Naive B cell (primary cell): Measurements from ENCODE around the gene SLC1A7. TPM values are rescaled to one million over a fixed set of nuclear protein-coding genes. Genes with fewer than 3 reads are reported as not detected.

ENCODE experiments used
- ATAC-seq, 2 donors: fragments of 150-1000 bp; cut with Tn5 transposase; 2 replicates each; pipeline ENCODE4 v1.10.0; 2021; ENCODE audit warnings: low read depth in 2 of 2, mild to moderate bottlenecking in 2 of 2, moderate library complexity in 2 of 2
- DNase-seq: peaks from one replicate; pipeline ENCODE4 v3.0.0; 2022
- H3K27ac Mint-ChIP-seq, 6 donors: one replicate each; pipeline ENCODE4 v1.8.0; 2020 to 2022; ENCODE audit warnings: mild to moderate bottlenecking in 6 of 6, mixed read lengths in 6 of 6, moderate library complexity in 5 of 6, inconsistent platforms in 2 of 6
- H3K27me3 Mint-ChIP-seq, 3 donors: one replicate each; pipeline ENCODE4 v1.8.0; 2021 to 2022; ENCODE audit warnings: mixed read lengths in 3 of 3, mild to moderate bottlenecking in 1 of 3
- H3K36me3 Mint-ChIP-seq, 2 donors: one replicate each; pipeline ENCODE4 v1.8.0; 2020 to 2022; ENCODE audit warnings: mixed read lengths in 2 of 2, inconsistent platforms in 1 of 2, mild to moderate bottlenecking in 1 of 2
- H3K4me1 Mint-ChIP-seq, 3 donors: one replicate each; pipeline ENCODE4 v1.8.0; 2020 to 2022; ENCODE audit warnings: mixed read lengths in 3 of 3, inconsistent platforms in 1 of 3, mild to moderate bottlenecking in 1 of 3, moderate library complexity in 1 of 3
- H3K4me3 Mint-ChIP-seq, 8 donors: one replicate each; pipeline ENCODE4 v1.8.0; 2020 to 2022; ENCODE audit warnings: mild to moderate bottlenecking in 8 of 8, mixed read lengths in 8 of 8, moderate library complexity in 8 of 8, inconsistent platforms in 2 of 8
- H3K9me3 Mint-ChIP-seq, 7 donors: one replicate each; pipeline ENCODE4 v1.8.0; 2020 to 2022; ENCODE audit warnings: mixed read lengths in 7 of 7, mild to moderate bottlenecking in 5 of 7, inconsistent platforms in 2 of 7, moderate library complexity in 1 of 7
- polyA plus RNA-seq, 6 donors: library from polyadenylated mRNA; unstranded; fragments of 300-500 nt; fragmentation: Illumina TruSeq; gene quantifications; one replicate each; pipeline ENCODE4 v1.2.3, GENCODE V29; 2021; ENCODE audit warnings: low read depth in 6 of 6

Gene SLC1A7
- polyA plus RNA-seq, 6 donors from 2014 or later, result not detected

- Mint-ChIP-seq H3K27me3 (peaks cover 21 to 40% (median 33%) of the 10 kb centered on the region in 3 donors), H3K4me1 (peaks cover 11 to 15% (median 13%) of the 10 kb centered on the region in 3 donors), H3K27ac (peak overlapping the region in 2 of 6 donors; percentile 2 to 62), H3K4me3 (no peak overlapping the region), H3K36me3 (peaks cover 0 to 5% of the 10 kb centered on the region in 2 donors), H3K9me3 (no peaks in the 10 kb centered on the region)
- ATAC-seq (no peak), DNase-seq (no peak)
These were observed 32.8 kb upstream of the SLC1A7 start for GRCh38 chr1:53174971-53175913.

- DNase-seq, result peak; percentile 50
- ATAC-seq, result peak; percentile 100
- Mint-ChIP-seq H3K4me3 (peak overlapping the region in 1 of 8 donors; percentile 37), H3K4me1 (peaks cover 11 to 15% (median 13%) of the 10 kb centered on the region in 3 donors), H3K27me3 (peaks cover 13 to 22% (median 21%) of the 10 kb centered on the region in 3 donors), H3K9me3 (no peaks in the 10 kb centered on the region), H3K27ac (peak overlapping the region; percentile 44 to 86 (median 68)), H3K36me3 (peaks cover 0 to 4% of the 10 kb centered on the region in 2 donors)
These were observed 30.1 kb upstream of the SLC1A7 start for GRCh38 chr1:53172426-53173128.

DNA sequence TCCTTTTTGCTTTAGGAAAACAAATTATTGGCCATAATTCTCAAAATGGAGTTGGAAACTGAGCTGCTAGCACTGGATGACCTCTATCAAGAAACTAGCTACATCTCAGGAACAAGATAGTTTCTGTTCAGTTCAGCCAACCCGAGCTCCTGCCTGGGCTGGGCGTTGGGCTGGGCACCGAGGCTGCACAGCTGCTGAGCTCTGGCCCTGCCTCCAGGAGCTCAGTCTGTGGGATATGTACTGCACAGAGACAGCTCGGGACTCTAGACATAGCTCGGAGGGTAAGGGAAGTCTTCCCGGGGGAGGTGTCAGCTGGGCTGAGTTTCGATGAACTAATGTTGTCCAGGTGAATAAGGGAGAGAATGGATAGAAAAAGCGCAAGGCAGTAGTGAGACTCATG lies 24.5 kb upstream of the SLC1A7 start:
- no peak for ATAC-seq
- DNase-seq, result no peak
- no peaks in the 10 kb centered on the region for H3K36me3 Mint-ChIP-seq
- H3K9me3 Mint-ChIP-seq, result no peaks in the 10 kb centered on the region
- H3K27me3 Mint-ChIP-seq, result peaks cover 30 to 38% (median 32%) of the 10 kb centered on the region in 3 donors
- no peak overlapping the region for H3K4me3 Mint-ChIP-seq
- no peaks in the 10 kb centered on the region for H3K4me1 Mint-ChIP-seq
- H3K27ac Mint-ChIP-seq, result no peak overlapping the region

GRCh38 chr1:53166366-53166765 lies 23.9 kb upstream of the SLC1A7 start:
- no peak for DNase-seq
- ATAC-seq, result no peak
- H3K4me3 Mint-ChIP-seq, result peak overlapping the region in 1 of 8 donors; percentile 29
- no peaks in the 10 kb centered on the region for H3K4me1 Mint-ChIP-seq
- H3K9me3 Mint-ChIP-seq, result no peaks in the 10 kb centered on the region
- H3K27me3 Mint-ChIP-seq, result peaks cover 30 to 39% (median 32%) of the 10 kb centered on the region in 3 donors
- H3K36me3 Mint-ChIP-seq, result no peaks in the 10 kb centered on the region
- H3K27ac Mint-ChIP-seq, result no peak overlapping the region

- H3K4me3 Mint-ChIP-seq, result peak overlapping the region in 1 of 8 donors; percentile 47
- H3K4me1 Mint-ChIP-seq, result no peaks in the 10 kb centered on the region
- H3K27me3 Mint-ChIP-seq, result peaks cover 30 to 39% (median 32%) of the 10 kb centered on the region in 3 donors
- ATAC-seq (no peak), DNase-seq (no peak)
- no peak overlapping the region for H3K27ac Mint-ChIP-seq
- no peaks in the 10 kb centered on the region for H3K36me3 Mint-ChIP-seq
- H3K9me3 Mint-ChIP-seq, result no peaks in the 10 kb centered on the region
These were observed 23.0 kb upstream of the SLC1A7 start for GRCh38 chr1:53165408-53165961.

GRCh38 chr1:53163291-53163768 lies 20.9 kb upstream of the SLC1A7 start:
- Mint-ChIP-seq H3K4me3 (peak overlapping the region in 1 of 8 donors; percentile 23), H3K9me3 (no peaks in the 10 kb centered on the region), H3K4me1 (no peaks in the 10 kb centered on the region), H3K27ac (no peak overlapping the region), H3K36me3 (no peaks in the 10 kb centered on the region), H3K27me3 (peaks cover 32 to 39% (median 39%) of the 10 kb centered on the region in 3 donors)
- no peak for ATAC-seq
- DNase-seq, result no peak

GRCh38 chr1:53162621-53163020 lies 20.2 kb upstream of the SLC1A7 start:
- no peak overlapping the region for H3K4me3 Mint-ChIP-seq
- H3K36me3 Mint-ChIP-seq, result no peaks in the 10 kb centered on the region

GRCh38 chr1:53160924-53161378 lies 18.5 kb upstream of the SLC1A7 start:
- DNase-seq (no peak), ATAC-seq (no peak)
- Mint-ChIP-seq H3K27me3 (peaks cover 31 to 46% (median 31%) of the 10 kb centered on the region in 3 donors), H3K9me3 (no peaks in the 10 kb centered on the region), H3K36me3 (no peaks in the 10 kb centered on the region), H3K4me3 (no peak overlapping the region), H3K27ac (no peak overlapping the region), H3K4me1 (no peaks in the 10 kb centered on the region)

More at GRCh38 chr1:53162621-53163020, 20.2 kb upstream of the SLC1A7 start:
- H3K4me1 Mint-ChIP-seq, result no peaks in the 10 kb centered on the region
- ATAC-seq, result no peak
- H3K27me3 Mint-ChIP-seq, result peaks cover 32 to 45% (median 39%) of the 10 kb centered on the region in 3 donors
- no peak for DNase-seq
- H3K9me3 Mint-ChIP-seq, result no peaks in the 10 kb centered on the region
- no peak overlapping the region for H3K27ac Mint-ChIP-seq

GRCh38 chr1:53158900-53159299 lies 16.5 kb upstream of the SLC1A7 start:
- Mint-ChIP-seq H3K36me3 (no peaks in the 10 kb centered on the region), H3K27me3 (peaks cover 19 to 26% (median 24%) of the 10 kb centered on the region in 3 donors), H3K9me3 (no peaks in the 10 kb centered on the region), H3K27ac (no peak overlapping the region), H3K4me1 (no peaks in the 10 kb centered on the region), H3K4me3 (no peak overlapping the region)
- DNase-seq, result no peak
- no peak for ATAC-seq

GRCh38 chr1:53156783-53157182 lies 14.3 kb upstream of the SLC1A7 start:
- DNase-seq (no peak), ATAC-seq (no peak)
- H3K4me1 Mint-ChIP-seq, result no peaks in the 10 kb centered on the region
- H3K27ac Mint-ChIP-seq, result no peak overlapping the region
- peaks cover 13 to 17% (median 14%) of the 10 kb centered on the region in 3 donors for H3K27me3 Mint-ChIP-seq
- no peaks in the 10 kb centered on the region for H3K9me3 Mint-ChIP-seq
- no peak overlapping the region for H3K4me3 Mint-ChIP-seq
- H3K36me3 Mint-ChIP-seq, result no peaks in the 10 kb centered on the region

DNA sequence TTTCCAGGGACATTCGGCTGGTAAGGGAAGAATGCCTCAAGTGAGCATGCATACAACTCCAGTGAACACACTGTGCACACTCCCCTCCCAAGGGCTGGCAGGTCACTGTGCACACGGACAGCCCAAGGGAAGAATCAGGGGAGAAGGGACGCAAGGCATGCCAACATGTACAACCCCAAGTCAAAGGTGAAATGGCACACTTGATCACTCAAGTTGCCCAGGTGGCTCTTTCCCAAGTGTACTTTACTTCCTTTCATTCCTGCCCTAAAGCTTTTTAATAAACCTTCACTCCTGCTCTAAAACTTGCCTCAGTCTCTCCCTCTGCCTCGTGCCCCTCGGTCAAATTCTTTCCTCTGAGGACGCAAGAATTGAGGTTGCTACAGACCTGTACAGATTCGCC lies 13.5 kb upstream of the SLC1A7 start:
- Mint-ChIP-seq H3K9me3 (no peaks in the 10 kb centered on the region), H3K27me3 (peaks cover 13 to 18% (median 14%) of the 10 kb centered on the region in 3 donors), H3K27ac (no peak overlapping the region), H3K4me1 (no peaks in the 10 kb centered on the region), H3K36me3 (no peaks in the 10 kb centered on the region), H3K4me3 (no peak overlapping the region)
- ATAC-seq (no peak), DNase-seq (no peak)

- DNase-seq, result no peak
- ATAC-seq, result no peak
- no peaks in the 10 kb centered on the region for H3K36me3 Mint-ChIP-seq
- H3K27me3 Mint-ChIP-seq, result peaks cover 13 to 22% (median 14%) of the 10 kb centered on the region in 3 donors
- H3K9me3 Mint-ChIP-seq, result no peaks in the 10 kb centered on the region
- no peak overlapping the region for H3K27ac Mint-ChIP-seq
- H3K4me1 Mint-ChIP-seq, result no peaks in the 10 kb centered on the region
- no peak overlapping the region for H3K4me3 Mint-ChIP-seq
These were observed 13.1 kb upstream of the SLC1A7 start for GRCh38 chr1:53155534-53155933.

- Mint-ChIP-seq H3K36me3 (no peaks in the 10 kb centered on the region), H3K4me1 (no peaks in the 10 kb centered on the region), H3K4me3 (no peak overlapping the region), H3K27me3 (peaks cover 13 to 23% (median 14%) of the 10 kb centered on the region in 3 donors), H3K9me3 (no peaks in the 10 kb centered on the region), H3K27ac (no peak overlapping the region)
- DNase-seq, result no peak
- ATAC-seq, result no peak
These were observed 12.5 kb upstream of the SLC1A7 start for GRCh38 chr1:53154859-53155438.
